Tibial artery (tissue), 4 donors: ENCODE results near the gene DNAJC6.
A peak's percentile ranks its signal among the peaks of the same experiment; 100 is the strongest.

ENCODE experiments used
- DNase-seq, 2 donors: peaks; one replicate each; pipeline ENCODE4 v3.0.0-alpha.2; 2019
- H3K27ac ChIP-seq, 2 donors: fragments of 200-600 bp; sonication (generic) in 1 of 2; 1 replicate in 1 of 2; 2 replicates in 1 of 2; pipeline ENCODE4 v1.5.1; 2018 to 2019; ENCODE audit warnings: mild to moderate bottlenecking in 1 of 2
- H3K27me3 ChIP-seq, 2 donors: fragments of 200-600 bp; sonication (generic) in 1 of 2; one replicate each; pipeline versions ENCODE4 v1.5.1 to v1.6.0; 2016 to 2019
- H3K36me3 ChIP-seq, 3 donors: fragments of 200-600 bp; sonication (generic) in 2 of 3; one replicate each; pipeline ENCODE4 v1.5.1; 2016 to 2019; ENCODE audit warnings: mild to moderate bottlenecking in 2 of 3
- H3K4me1 ChIP-seq, 4 donors: fragments of 200-600 bp; sonication (generic) in 2 of 4; 1 replicate in 3 of 4; 2 replicates in 1 of 4; pipeline ENCODE4 v1.5.1; 2016 to 2019
- H3K4me3 ChIP-seq, 2 donors: fragments of 200-600 bp; sonication (generic) in 1 of 2; 1 replicate in 1 of 2; 2 replicates in 1 of 2; pipeline ENCODE4 v1.5.1; 2018 to 2019; ENCODE audit warnings: mild to moderate bottlenecking in 2 of 2
- H3K9me3 ChIP-seq, 3 donors: fragments of 200-600 bp; sonication (generic) in 1 of 3; one replicate each; pipeline ENCODE4 v1.5.1; 2016 to 2019
- intact Hi-C: fragments of 100-400 bp; cut with DNase I; formaldehyde crosslinking; loops from one replicate; pipeline ENCODE4 v1.15.0; 2023; ENCODE audit warnings: low total_unique reads
- TF ChIP-seq, protein P1 (sequence below), 2 experiments: fragments of 200-600 bp in 1 of 2; fragments of 450-650 bp in 1 of 2; IDR thresholded peaks; one replicate each; pipeline ENCODE4 v1.5.1; 2017 to 2019; ENCODE audit warnings: antibody characterized with exemption in 2 of 2, mild to moderate bottlenecking in 1 of 2, moderate library complexity in 1 of 2

The DNAJC6 gene

DNA sequence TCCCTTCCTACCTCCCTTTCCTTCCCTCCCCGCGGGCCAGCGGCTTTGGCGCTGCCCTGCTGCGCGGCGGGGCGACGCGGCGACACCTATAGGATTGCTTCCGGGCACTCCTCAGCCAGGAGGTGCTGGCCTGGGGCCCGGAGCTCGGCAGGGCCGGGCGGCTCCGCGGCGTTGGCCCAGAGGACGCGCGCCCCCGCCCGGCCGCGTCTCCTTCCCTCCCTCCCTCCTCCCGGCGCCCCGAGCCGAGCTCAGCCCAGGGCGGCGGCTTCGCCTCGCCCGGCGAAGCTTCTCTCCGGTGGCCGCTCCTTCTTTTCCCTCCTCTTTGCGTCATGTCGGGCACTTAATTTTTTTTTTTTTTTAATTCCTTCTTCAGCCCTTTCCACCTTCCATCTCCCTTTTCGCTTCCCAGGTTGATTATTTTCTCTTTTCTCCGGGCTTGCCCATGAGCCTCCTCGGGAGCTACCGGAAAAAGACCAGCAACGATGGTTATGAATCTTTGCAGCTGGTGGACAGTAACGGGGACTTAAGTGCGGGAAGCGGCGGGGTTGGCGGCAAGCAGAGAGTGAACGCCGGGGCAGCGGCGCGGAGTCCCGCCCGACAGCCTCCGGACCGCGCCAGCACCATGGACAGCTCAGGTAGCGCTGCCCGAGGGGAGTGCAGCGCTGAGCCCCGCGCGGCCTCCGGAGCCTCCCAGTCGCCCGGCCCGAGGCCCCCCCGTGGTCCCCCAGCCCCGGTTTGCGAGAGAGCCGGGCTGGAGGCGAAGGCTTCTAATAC, at the start of gene DNAJC6:
Gene DNAJC6, plus strand, starts transcription at position 240 of the 774 bp plus-strand sequence. Its CDS starts 203 bp downstream, at position 443.
- H3K27ac ChIP-seq, result no peak within 1 kb of the TSS
- TF ChIP-seq, protein P1, sequence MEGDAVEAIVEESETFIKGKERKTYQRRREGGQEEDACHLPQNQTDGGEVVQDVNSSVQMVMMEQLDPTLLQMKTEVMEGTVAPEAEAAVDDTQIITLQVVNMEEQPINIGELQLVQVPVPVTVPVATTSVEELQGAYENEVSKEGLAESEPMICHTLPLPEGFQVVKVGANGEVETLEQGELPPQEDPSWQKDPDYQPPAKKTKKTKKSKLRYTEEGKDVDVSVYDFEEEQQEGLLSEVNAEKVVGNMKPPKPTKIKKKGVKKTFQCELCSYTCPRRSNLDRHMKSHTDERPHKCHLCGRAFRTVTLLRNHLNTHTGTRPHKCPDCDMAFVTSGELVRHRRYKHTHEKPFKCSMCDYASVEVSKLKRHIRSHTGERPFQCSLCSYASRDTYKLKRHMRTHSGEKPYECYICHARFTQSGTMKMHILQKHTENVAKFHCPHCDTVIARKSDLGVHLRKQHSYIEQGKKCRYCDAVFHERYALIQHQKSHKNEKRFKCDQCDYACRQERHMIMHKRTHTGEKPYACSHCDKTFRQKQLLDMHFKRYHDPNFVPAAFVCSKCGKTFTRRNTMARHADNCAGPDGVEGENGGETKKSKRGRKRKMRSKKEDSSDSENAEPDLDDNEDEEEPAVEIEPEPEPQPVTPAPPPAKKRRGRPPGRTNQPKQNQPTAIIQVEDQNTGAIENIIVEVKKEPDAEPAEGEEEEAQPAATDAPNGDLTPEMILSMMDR (IDR thresholded peaks at IDR 0.05), result no peak
- intact Hi-C loops, result no loop called here
- H3K9me3 ChIP-seq, result no peaks in the 10 kb centered on the region
- H3K4me1 ChIP-seq, result peaks cover 0 to 18% (median 16%) of the 10 kb centered on the region in 4 donors
- no peaks in the 10 kb centered on the region for H3K36me3 ChIP-seq
- H3K27me3 ChIP-seq, result no peaks in the 10 kb centered on the region
- peak within 1 kb of the TSS; percentile 30 to 55 for H3K4me3 ChIP-seq
- DNase-seq, result peak; percentile 47 to 72

DNA sequence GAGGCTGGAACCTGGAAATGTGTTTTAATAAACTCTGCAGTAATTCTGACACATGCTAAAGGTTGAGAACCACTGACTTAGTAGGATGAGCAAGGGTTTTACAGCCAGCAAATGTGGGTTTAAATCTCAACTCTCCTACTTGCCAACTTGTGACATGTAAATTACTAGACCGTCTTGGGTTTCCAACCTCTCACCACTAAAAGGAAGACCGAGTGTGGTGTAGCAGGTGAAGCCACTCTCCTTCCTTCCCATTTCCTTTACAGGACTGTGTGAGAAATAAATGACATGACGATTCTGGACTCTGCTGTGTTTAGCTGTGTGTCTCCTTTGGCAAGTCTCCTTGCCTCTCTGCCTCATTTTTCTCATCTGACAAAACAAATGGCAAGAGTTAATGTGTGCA, 49.5 kb upstream of the DNAJC6 start:
- peaks cover 0 to 14% (median 5%) of the 10 kb centered on the region in 4 donors for H3K4me1 ChIP-seq
- intact Hi-C loops, result loop anchor here (10.0 kb wide), 1 partner anchor 165 kb away; the partner anchor contains the start of genes LEPR and LEPROT
- no peak overlapping the region for H3K4me3 ChIP-seq

DNA sequence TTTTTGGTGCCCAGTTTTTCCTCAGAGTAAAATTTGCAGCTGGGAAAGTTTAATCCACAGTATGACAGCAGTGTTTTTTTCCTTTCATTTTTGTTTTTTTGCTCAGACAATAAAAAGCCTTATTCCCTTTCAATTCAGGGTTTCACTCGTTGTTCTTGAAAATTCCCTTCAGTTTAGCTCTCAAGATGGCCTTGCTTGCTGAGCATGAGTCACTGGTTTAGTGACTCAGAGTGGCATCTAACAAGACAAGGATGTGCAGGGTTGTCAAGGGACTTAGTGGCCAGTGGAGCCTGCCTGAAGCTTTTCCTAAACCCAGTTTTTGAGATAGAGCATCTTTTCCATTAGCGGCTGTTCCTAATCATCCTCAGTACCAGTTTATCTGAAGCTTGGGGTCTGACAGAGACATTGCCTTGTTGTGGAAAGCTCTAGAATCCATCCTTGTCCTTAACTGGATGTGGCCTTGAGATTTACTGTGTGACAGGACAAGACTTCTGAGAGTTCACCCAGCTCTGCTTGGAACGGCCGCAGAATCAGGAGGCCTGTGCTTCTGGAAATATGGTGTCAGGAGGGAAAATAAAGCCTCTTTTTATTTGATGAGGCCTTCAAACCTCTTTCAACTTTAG, 48.4 kb upstream of the DNAJC6 start:
- no peak overlapping the region for H3K4me3 ChIP-seq
- intact Hi-C loops, result loop anchor here (10.0 kb wide), 1 partner anchor 164 kb away; the partner anchor contains the start of genes LEPR and LEPROT
- TF ChIP-seq, protein P1 (IDR thresholded peaks at IDR 0.05), result no peak
- no peaks in the 10 kb centered on the region for H3K27me3 ChIP-seq
- H3K9me3 ChIP-seq, result no peaks in the 10 kb centered on the region
- H3K4me1 ChIP-seq, result peaks cover 0 to 13% (median 0%) of the 10 kb centered on the region in 4 donors
- no peak overlapping the region for H3K27ac ChIP-seq
- no peaks in the 10 kb centered on the region for H3K36me3 ChIP-seq
- no peak for DNase-seq

More for the DNA sequence above, 49.5 kb upstream of the DNAJC6 start:
- no peaks in the 10 kb centered on the region for H3K27me3 ChIP-seq
- H3K36me3 ChIP-seq, result no peaks in the 10 kb centered on the region
- TF ChIP-seq, protein P1 (IDR thresholded peaks at IDR 0.05), result no peak
- H3K9me3 ChIP-seq, result no peaks in the 10 kb centered on the region
- no peak overlapping the region for H3K27ac ChIP-seq
- DNase-seq, result no peak

DNA sequence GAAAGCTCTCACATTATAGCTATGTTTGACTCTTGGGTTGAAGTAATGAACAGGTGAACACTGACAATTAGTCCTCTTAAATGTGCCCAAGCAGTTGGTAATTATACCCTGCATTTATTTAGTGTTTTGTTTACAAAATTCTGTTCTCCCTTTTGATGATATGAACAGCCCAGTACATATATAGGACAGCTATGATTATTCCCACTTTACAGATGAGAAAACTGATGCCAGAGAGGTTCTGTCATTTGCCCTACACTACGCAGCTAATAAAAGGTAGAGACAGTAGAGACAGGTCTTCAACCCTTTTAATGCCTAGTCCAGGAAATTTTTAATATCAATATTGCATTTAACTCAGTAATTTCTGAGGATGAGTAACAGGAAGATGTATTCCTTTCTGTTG, 46.1 kb upstream of the DNAJC6 start:
- H3K9me3 ChIP-seq, result no peaks in the 10 kb centered on the region
- TF ChIP-seq, protein P1 (IDR thresholded peaks at IDR 0.05), result no peak
- intact Hi-C loops, result loop anchor here (10.0 kb wide), 1 partner anchor 162 kb away; the partner anchor contains the start of genes LEPR and LEPROT
- no peak for DNase-seq
- H3K4me1 ChIP-seq, result peaks cover 0 to 21% (median 0%) of the 10 kb centered on the region in 4 donors
- H3K27ac ChIP-seq, result no peak overlapping the region
- no peak overlapping the region for H3K4me3 ChIP-seq
- no peaks in the 10 kb centered on the region for H3K36me3 ChIP-seq
- H3K27me3 ChIP-seq, result no peaks in the 10 kb centered on the region

DNA sequence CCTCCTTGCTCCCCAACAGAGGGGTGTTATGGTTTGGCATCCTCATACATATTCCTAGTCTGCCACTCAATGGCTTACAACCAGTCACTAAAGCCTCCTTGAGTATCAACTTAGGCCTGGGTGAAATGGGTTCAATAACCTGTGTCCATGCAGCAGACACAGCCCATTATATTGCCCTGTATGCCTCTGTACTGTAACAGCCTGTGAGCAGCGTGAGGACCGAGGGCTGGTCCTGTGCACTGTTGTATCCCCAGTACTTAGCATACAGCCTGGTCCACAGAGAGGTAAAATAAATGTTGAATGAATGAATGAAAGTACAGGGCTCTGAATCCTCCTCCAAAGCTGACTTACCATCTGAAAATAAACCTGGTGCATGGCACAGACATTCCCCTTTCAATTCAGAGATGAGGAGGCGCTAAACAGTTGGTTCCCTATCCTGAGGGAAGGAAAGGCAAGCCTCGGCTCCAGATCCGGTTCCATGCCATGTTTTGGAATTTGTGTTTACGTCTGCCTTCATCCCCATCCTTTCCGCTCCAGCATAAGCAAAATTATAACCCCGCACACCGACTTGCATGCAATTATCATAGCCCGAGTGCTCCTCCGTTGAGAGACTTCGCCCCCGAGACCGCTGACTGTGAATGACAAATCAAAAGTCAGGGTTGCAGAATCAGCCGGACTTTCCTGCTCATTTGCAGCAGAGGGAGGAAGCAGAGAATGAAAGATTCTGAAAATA, 45.0 kb upstream of the DNAJC6 start:
- Histone ChIP-seq H3K9me3 (no peaks in the 10 kb centered on the region), H3K27me3 (no peaks in the 10 kb centered on the region), H3K36me3 (no peaks in the 10 kb centered on the region), H3K4me3 (peak overlapping the region; percentile 61 to 64), H3K4me1 (peaks cover 0 to 21% (median 0%) of the 10 kb centered on the region in 4 donors), H3K27ac (peak overlapping the region in 1 of 2 donors; percentile 59)
- TF ChIP-seq, protein P1 (IDR thresholded peaks at IDR 0.05), result no peak
- intact Hi-C loops, result loop anchor here (10.0 kb wide), 1 partner anchor 160 kb away; the partner anchor contains the start of genes LEPR and LEPROT
- DNase-seq, result no peak
